Common myeloid progenitor, CD34-positive (primary cell): ENCODE results near the gene TSPAN18.

Experiments used
- CTCF ChIA-PET: fragments of 350-600 bp; sonication (Branson Sonifier 250); formaldehyde crosslinking; loops from one replicate; lab custom pipeline; 2021; ENCODE audit warnings: antibody characterized with exemption; lab: Charles Lee
- POLR2A ChIA-PET: fragments of 350-600 bp; sonication (Branson Sonifier 250); formaldehyde crosslinking; loops from one replicate; lab custom pipeline; 2021; ENCODE audit warnings: antibody characterized with exemption; lab: Charles Lee
- DNase-seq, 3 donors: peaks; one replicate each; pipeline versions ENCODE4 v3.0.0 to v3.0.0-alpha.2; 2013
- H3K27ac ChIP-seq, 2 experiments: 1 replicate in 1 of 2; 2 replicates in 1 of 2; pipeline ENCODE4 v1.7.0; 2013; ENCODE audit warnings: inconsistent platforms in 2 of 2, low read length in 2 of 2, mild to moderate bottlenecking in 2 of 2, low read depth in 1 of 2, moderate library complexity in 1 of 2; ENCODE audit not compliant: severe bottlenecking in 2 of 2, insufficient read depth in 1 of 2, poor library complexity in 1 of 2
- H3K27me3 ChIP-seq, 5 experiments: replicated peaks in 2 of 5; 1 replicate in 3 of 5; 2 replicates in 2 of 5; pipeline versions ENCODE4 v1.6.1 to v1.7.0; 2013; ENCODE audit warnings: low read length in 4 of 5, mild to moderate bottlenecking in 2 of 5, moderate library complexity in 2 of 5, inconsistent platforms in 1 of 5; ENCODE audit not compliant: insufficient read depth in 5 of 5, control insufficient read depth in 4 of 5
- H3K36me3 ChIP-seq, 4 experiments: 1 replicate in 2 of 4; 2 replicates in 2 of 4; pipeline versions ENCODE4 v1.6.1 to v1.7.0; 2013; ENCODE audit warnings: low read length in 3 of 4, control low read depth in 1 of 4, mild to moderate bottlenecking in 1 of 4; ENCODE audit not compliant: control insufficient read depth in 4 of 4, insufficient read depth in 4 of 4
- H3K4me1 ChIP-seq, 4 experiments: 1 replicate in 3 of 4; 2 replicates in 1 of 4; pipeline versions ENCODE4 v1.6.1 to v1.7.1; 2013; ENCODE audit warnings: low read length in 3 of 4, mild to moderate bottlenecking in 3 of 4, control low read depth in 1 of 4, inconsistent platforms in 1 of 4, moderate library complexity in 1 of 4; ENCODE audit not compliant: control insufficient read depth in 4 of 4, insufficient read depth in 4 of 4; ENCODE audit errors: control extremely low read depth in 1 of 4
- H3K4me3 ChIP-seq, 7 experiments: 1 replicate in 4 of 7; 2 replicates in 3 of 7; pipeline versions ENCODE4 v1.5.1 to v1.7.0; 2013; ENCODE audit warnings: mild to moderate bottlenecking in 7 of 7, low read length in 6 of 7, moderate library complexity in 6 of 7, inconsistent platforms in 2 of 7, low read depth in 2 of 7, control low read depth in 1 of 7; ENCODE audit not compliant: insufficient read depth in 4 of 7, control insufficient read depth in 1 of 7; ENCODE audit errors: extremely low read depth in 1 of 7
- H3K9me3 ChIP-seq, 5 experiments: 1 replicate in 4 of 5; 2 replicates in 1 of 5; pipeline versions ENCODE4 v1.6.1 to v1.7.1; 2013; ENCODE audit warnings: low read length in 4 of 5, mild to moderate bottlenecking in 2 of 5, inconsistent platforms in 1 of 5, low read depth in 1 of 5, moderate library complexity in 1 of 5; ENCODE audit not compliant: control insufficient read depth in 4 of 5, insufficient read depth in 2 of 5; ENCODE audit errors: control extremely low read depth in 1 of 5
- WGBS: methylation state at CpG from one replicate; pipeline ENCODE4 v1.1.5; 2013; ENCODE audit not compliant: insufficient coverage; 5-methylcytosine and 5-hydroxymethylcytosine counted together

TSPAN18 gene

DNA sequence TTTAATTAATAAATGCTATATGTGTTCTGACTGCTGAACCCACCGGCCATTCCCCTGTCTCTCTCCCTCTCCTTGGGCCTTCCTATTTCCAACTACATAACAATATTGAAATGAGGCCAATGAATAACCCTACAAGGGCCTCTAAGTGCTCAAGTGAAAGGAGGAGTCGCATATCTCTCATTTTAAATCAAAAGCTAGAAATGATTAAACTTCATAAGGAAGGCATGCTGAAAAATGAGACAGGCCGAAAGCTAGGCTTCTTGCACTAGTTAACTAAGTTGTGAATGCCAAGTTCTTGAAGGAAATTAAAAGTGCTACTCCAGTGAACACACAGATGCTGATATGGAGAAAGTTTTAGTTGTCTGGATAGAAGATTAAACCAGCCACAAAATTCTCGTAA lies 109.2 kb downstream of the TSPAN18 start:
- no peak for DNase-seq
- peaks cover 0 to 9% (median 0%) of the 10 kb centered on the region in 5 experiments for H3K27me3 ChIP-seq
- 100% methylated on average over 2 of the region's 4 CpGs for WGBS
- ChIA-PET POLR2A (no interaction called here), CTCF (interaction anchor here (1.4 kb wide), 1 partner anchor 20 kb away, joined by 4 read pairs; no protein-coding TSS in a partner anchor)
- no peak overlapping the region for H3K27ac ChIP-seq
- no peaks in the 10 kb centered on the region for H3K36me3 ChIP-seq
- H3K9me3 ChIP-seq, result peaks cover 0 to 13% (median 4%) of the 10 kb centered on the region in 5 experiments
- no peaks in the 10 kb centered on the region for H3K4me1 ChIP-seq
- H3K4me3 ChIP-seq, result no peak overlapping the region

DNA sequence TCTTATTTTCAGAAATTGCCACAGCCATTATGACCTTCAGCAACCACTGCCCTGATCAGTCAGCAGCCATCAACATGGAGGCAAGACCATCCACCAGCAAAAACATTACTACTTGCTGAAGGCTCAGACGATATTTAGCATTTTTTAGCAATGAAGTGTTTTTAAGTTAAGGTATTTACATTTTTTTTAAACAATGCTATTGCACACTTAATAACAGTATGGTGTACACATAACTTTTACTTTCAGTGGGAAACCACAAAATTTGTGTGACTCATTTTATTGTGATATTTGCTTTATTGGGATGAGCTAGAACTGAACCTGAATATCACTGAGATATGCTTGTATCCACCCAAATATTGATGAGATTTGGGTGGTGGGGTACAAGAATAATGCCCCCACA lies 110.9 kb downstream of the TSPAN18 start:
- Histone ChIP-seq H3K4me3 (no peak overlapping the region), H3K9me3 (peaks cover 0 to 13% (median 4%) of the 10 kb centered on the region in 5 experiments), H3K36me3 (no peaks in the 10 kb centered on the region), H3K4me1 (no peaks in the 10 kb centered on the region), H3K27ac (no peak overlapping the region), H3K27me3 (peaks cover 0 to 9% (median 0%) of the 10 kb centered on the region in 5 experiments)
- POLR2A ChIA-PET, result no interaction called here
- CTCF ChIA-PET, result no interaction called here
- no peak for DNase-seq
- WGBS, result no CpG with 5 or more reads among the region's 1 CpG

DNA sequence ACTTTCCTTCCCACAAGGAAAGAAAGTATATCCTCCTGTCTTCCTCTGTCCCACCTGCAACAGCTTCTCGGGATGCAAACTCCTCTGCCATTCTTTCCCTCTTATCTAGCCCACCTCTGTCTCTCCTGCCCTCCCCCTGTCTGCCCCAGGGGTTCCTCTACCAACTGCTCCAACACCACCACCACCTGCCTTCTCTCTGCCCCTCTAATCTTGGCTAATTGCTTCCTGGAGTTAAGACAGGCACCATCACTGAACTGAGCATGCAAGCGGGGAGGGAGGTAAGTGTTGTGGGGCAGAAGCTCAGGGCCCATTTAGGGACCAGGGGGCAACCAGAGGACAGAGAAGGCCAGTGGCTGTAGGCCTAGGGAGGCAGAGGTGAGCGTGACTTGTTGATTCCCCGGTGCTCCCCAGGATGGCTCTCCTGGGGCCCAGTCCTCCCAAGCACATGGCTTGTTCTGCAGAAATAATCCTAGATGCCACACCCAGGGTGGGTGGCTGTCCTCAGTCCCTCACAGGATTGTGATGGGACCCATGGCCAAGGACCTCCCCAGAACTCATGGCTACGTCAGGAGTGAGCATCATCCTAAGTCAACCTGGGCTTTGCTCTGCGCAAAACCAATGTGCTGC lies 112.8 kb downstream of the TSPAN18 start:
- CTCF ChIA-PET, result no interaction called here
- peaks cover 0 to 21% (median 6%) of the 10 kb centered on the region in 5 experiments for H3K9me3 ChIP-seq
- H3K36me3 ChIP-seq, result no peaks in the 10 kb centered on the region
- no peak for DNase-seq
- no peak overlapping the region for H3K27ac ChIP-seq
- WGBS, result 100% methylated on average over 4 of the region's 6 CpGs
- peaks cover 0 to 4% (median 0%) of the 10 kb centered on the region in 5 experiments for H3K27me3 ChIP-seq
- H3K4me3 ChIP-seq, result no peak overlapping the region
- H3K4me1 ChIP-seq, result no peaks in the 10 kb centered on the region
- POLR2A ChIA-PET, result no interaction called here

DNA sequence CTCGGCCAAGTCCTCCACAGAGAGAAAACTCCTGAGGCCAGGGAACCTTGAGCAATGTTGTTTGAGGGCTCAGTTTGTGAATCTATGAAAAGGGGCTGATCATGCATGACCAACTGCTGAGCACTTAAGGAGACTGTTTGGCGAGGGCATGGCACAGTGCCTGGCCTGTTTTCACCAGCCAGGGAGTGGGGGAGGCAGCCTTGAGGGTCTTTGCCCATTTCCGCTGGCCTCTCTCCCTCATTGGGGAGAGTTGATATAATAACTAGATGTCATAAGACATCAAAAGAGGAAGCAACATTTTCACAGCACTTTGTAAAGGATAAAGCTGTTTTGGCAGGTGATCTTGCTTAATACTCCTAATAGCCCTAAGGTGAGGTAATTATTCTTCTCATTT lies 113.3 kb downstream of the TSPAN18 start:
- no peaks in the 10 kb centered on the region for H3K36me3 ChIP-seq
- WGBS, result 89% methylated on average over 2 of the region's 3 CpGs
- ChIA-PET POLR2A (no interaction called here), CTCF (interaction anchor here (0.8 kb wide), 1 partner anchor 64 kb away, joined by 3 read pairs; no protein-coding TSS in a partner anchor)
- no peak overlapping the region for H3K4me3 ChIP-seq
- no peaks in the 10 kb centered on the region for H3K4me1 ChIP-seq
- H3K27me3 ChIP-seq, result peaks cover 0 to 4% (median 0%) of the 10 kb centered on the region in 5 experiments
- peaks cover 0 to 26% (median 6%) of the 10 kb centered on the region in 5 experiments for H3K9me3 ChIP-seq
- DNase-seq, result peak in 1 of 3 donors; percentile 10
- no peak overlapping the region for H3K27ac ChIP-seq

DNA sequence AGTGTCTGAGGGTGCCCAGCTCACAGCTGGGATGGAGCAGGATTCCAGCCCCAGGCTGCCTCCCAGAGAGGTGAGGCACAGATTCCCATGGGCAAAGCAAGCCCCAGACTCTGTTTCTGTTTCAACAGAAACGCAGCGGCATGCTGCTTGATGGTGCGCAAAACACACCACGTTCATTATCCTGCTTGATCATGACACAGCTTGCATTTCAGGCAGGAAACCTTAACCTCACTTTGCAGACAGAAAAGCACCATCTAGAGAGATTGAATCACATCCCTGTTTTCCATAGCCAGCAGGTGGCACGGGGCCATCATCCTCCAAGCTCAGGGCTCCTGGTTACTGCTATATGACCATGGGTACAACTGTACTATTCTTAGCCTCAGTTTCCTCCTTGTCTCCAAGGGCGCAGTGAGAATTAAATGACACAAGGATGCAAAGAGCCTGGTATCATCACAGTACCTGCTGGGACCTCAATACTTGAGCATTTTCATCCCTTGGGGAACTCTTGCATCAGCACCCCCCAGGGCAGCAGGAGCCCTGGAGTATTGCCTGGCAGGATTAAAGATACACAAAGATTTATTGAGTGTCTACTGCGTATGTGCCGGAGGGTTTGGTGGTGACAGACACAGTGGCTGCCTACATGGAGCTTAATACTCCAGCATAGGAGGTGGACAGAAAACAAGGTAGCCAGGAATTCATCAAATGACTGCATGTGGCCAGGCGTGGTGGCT lies 113.9 kb downstream of the TSPAN18 start:
- 87% methylated on average over 7 of the region's 9 CpGs for WGBS
- DNase-seq, result no peak
- Histone ChIP-seq H3K9me3 (peaks cover 0 to 30% (median 6%) of the 10 kb centered on the region in 5 experiments), H3K27ac (no peak overlapping the region), H3K36me3 (no peaks in the 10 kb centered on the region), H3K4me3 (no peak overlapping the region), H3K27me3 (peaks cover 0 to 2% (median 0%) of the 10 kb centered on the region in 5 experiments), H3K4me1 (no peaks in the 10 kb centered on the region)
- CTCF ChIA-PET, result interaction anchor here (0.8 kb wide), 1 partner anchor 65 kb away, joined by 3 read pairs; no protein-coding TSS in a partner anchor
- POLR2A ChIA-PET, result no interaction called here

DNA sequence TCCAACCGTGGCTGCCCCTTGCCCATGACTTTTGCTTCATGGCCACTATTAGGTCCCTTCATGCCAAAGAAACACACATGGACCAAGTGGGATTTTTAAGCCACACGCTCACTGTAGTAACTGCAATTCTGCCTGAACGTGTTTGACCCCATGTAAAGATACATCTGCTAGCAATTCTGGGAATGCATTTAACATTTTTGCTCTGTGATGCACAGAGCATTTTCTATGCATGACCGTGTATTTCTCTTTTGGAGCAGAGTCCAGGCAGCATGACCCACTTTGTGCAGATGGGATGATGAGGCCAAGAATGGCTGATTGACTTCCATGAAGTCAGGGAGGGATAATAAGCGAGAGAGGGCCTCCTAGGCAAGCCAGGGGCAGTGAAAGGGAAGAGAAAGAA lies 115.5 kb downstream of the TSPAN18 start:
- Histone ChIP-seq H3K9me3 (peaks cover 2 to 23% (median 6%) of the 10 kb centered on the region in 5 experiments), H3K4me1 (no peaks in the 10 kb centered on the region), H3K4me3 (no peak overlapping the region), H3K36me3 (no peaks in the 10 kb centered on the region), H3K27ac (no peak overlapping the region), H3K27me3 (no peaks in the 10 kb centered on the region)
- ChIA-PET POLR2A (no interaction called here), CTCF (interaction anchor here (1.1 kb wide), 1 partner anchor 18 kb away, joined by 3 read pairs; no protein-coding TSS in a partner anchor)
- no peak for DNase-seq
- 96% methylated on average over 5 of the region's 5 CpGs for WGBS

DNA sequence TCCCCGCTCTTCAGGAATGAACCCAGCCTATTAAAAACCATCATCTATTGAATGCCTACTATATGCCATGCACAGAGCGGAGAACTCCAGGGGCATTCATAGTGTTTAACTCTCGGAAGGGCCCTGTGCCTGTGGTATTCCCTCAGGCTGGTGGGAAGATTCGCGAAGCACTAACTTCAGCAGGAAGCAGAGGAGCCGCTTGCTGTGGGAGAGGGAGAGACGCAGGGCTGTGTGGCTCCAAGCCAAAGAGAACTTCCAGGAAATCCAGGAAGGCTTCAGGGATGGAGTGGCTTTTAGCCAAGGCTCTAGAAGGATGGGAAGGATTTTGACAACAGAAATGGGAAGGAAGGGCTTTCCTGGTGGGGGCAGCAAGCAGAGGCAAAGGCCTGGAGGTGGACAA lies 120.1 kb downstream of the TSPAN18 start:
- WGBS, result 99% methylated on average over 5 of the region's 7 CpGs
- CTCF ChIA-PET, result no interaction called here

More for the DNA sequence above, 120.1 kb downstream of the TSPAN18 start:
- no peak overlapping the region for H3K4me3 ChIP-seq
- no peaks in the 10 kb centered on the region for H3K36me3 ChIP-seq
- POLR2A ChIA-PET, result interaction anchor here (0.6 kb wide), 1 partner anchor 86 kb away, joined by 3 read pairs; no protein-coding TSS in a partner anchor
- no peaks in the 10 kb centered on the region for H3K27me3 ChIP-seq
- H3K4me1 ChIP-seq, result no peaks in the 10 kb centered on the region
- no peak overlapping the region for H3K27ac ChIP-seq
- peaks cover 2 to 24% (median 7%) of the 10 kb centered on the region in 5 experiments for H3K9me3 ChIP-seq
- no peak for DNase-seq
